Measurements from ENCODE around the gene ITGAL. TPM values are rescaled to one million over a fixed set of nuclear protein-coding genes. Genes with fewer than 3 reads are reported as not detected.

Gene ITGAL
- total RNA-seq, 2 donors from 2014 or later: not detected

- WGBS, 2 experiments (ENCODE audit: insufficient coverage in 1 of 2, insufficient read length in 1 of 2): 19 to 23% methylated on average over 4 to 10 of the region's 10 CpGs
- Mint-ChIP-seq H3K27ac (no peak overlapping the region), H3K27me3 (ENCODE audit: insufficient read depth) (no peaks in the 10 kb centered on the region), H3K4me3 (no peak overlapping the region), H3K9me3 (peaks cover 14% of the 10 kb centered on the region), H3K36me3 (ENCODE audit: low read depth) (peaks cover 13% of the 10 kb centered on the region), H3K4me1 (peaks cover 23% of the 10 kb centered on the region)
- TF ChIP-seq CTCF (conservative IDR thresholded peaks at IDR 0.05): no peak
- H3K4me1 ChIP-seq (ENCODE audit: control insufficient read depth, insufficient read depth, low read length): peaks cover 6% of the 10 kb centered on the region
- H3K27me3 ChIP-seq (ENCODE audit: control insufficient read depth, insufficient read depth, low read length, poor library complexity, severe bottlenecking): no peaks in the 10 kb centered on the region
- peak; percentile 82 for DNase-seq
- no peaks in the 10 kb centered on the region for H3K36me3 ChIP-seq (ENCODE audit: control insufficient read depth, insufficient read depth, low read length)
- peak overlapping the region; percentile 74 for H3K4me3 ChIP-seq (ENCODE audit: low read length)
- H3K9ac ChIP-seq (ENCODE audit: extremely low read depth, low read length, poor library complexity, severe bottlenecking): peak overlapping the region; percentile 80
- H3K27ac ChIP-seq (ENCODE audit: low read depth, low read length): peak overlapping the region; percentile 71
- H3K9me3 ChIP-seq (ENCODE audit: control insufficient read depth, low read length): peaks cover 25% of the 10 kb centered on the region
Measured at GRCh38 chr16:30541502-30542329, 69.2 kb downstream of the ITGAL start.

- Histone ChIP-seq H3K36me3 (ENCODE audit: control insufficient read depth, insufficient read depth, low read length) (no peaks in the 10 kb centered on the region), H3K27ac (ENCODE audit: low read depth, low read length) (no peak overlapping the region), H3K9me3 (ENCODE audit: control insufficient read depth, low read length) (peaks cover 30% of the 10 kb centered on the region), H3K9ac (ENCODE audit: extremely low read depth, low read length, poor library complexity, severe bottlenecking) (peak overlapping the region; percentile 80), H3K4me3 (ENCODE audit: low read length) (peak overlapping the region; percentile 74), H3K27me3 (ENCODE audit: control insufficient read depth, insufficient read depth, low read length, poor library complexity, severe bottlenecking) (no peaks in the 10 kb centered on the region), H3K4me1 (ENCODE audit: control insufficient read depth, insufficient read depth, low read length) (peaks cover 6% of the 10 kb centered on the region)
- TF ChIP-seq CTCF (conservative IDR thresholded peaks at IDR 0.05): no peak
- peaks cover 5% of the 10 kb centered on the region for H3K36me3 Mint-ChIP-seq (ENCODE audit: low read depth)
- WGBS, 2 experiments (ENCODE audit: insufficient coverage in 1 of 2, insufficient read length in 1 of 2): 82 to 85% methylated on average over 3 to 5 of the region's 5 CpGs
- H3K4me3 Mint-ChIP-seq: no peak overlapping the region
- no peak overlapping the region for H3K27ac Mint-ChIP-seq
- H3K9me3 Mint-ChIP-seq: peaks cover 28% of the 10 kb centered on the region
- DNase-seq: no peak
- peaks cover 21% of the 10 kb centered on the region for H3K4me1 Mint-ChIP-seq
- H3K27me3 Mint-ChIP-seq (ENCODE audit: insufficient read depth): no peaks in the 10 kb centered on the region
Measured at GRCh38 chr16:30543067-30543466, 70.5 kb downstream of the ITGAL start.

GRCh38 chr16:30546115-30546514 is 73.6 kb downstream of the ITGAL start:
- no peak for DNase-seq
- no peak overlapping the region for H3K27ac Mint-ChIP-seq
- WGBS, 2 experiments (ENCODE audit: insufficient coverage in 1 of 2, insufficient read length in 1 of 2): 90 to 92% methylated on average over 8 of the region's 8 CpGs
- H3K9me3 Mint-ChIP-seq: peaks cover 35% of the 10 kb centered on the region
- H3K4me1 Mint-ChIP-seq: peaks cover 19% of the 10 kb centered on the region
- Histone ChIP-seq H3K36me3 (ENCODE audit: control insufficient read depth, insufficient read depth, low read length) (no peaks in the 10 kb centered on the region), H3K27ac (ENCODE audit: low read depth, low read length) (no peak overlapping the region), H3K4me1 (ENCODE audit: control insufficient read depth, insufficient read depth, low read length) (peaks cover 6% of the 10 kb centered on the region), H3K9me3 (ENCODE audit: control insufficient read depth, low read length) (peaks cover 33% of the 10 kb centered on the region), H3K9ac (ENCODE audit: extremely low read depth, low read length, poor library complexity, severe bottlenecking) (no peak overlapping the region), H3K27me3 (ENCODE audit: control insufficient read depth, insufficient read depth, low read length, poor library complexity, severe bottlenecking) (no peaks in the 10 kb centered on the region), H3K4me3 (ENCODE audit: low read length) (peak overlapping the region; percentile 15)
- H3K4me3 Mint-ChIP-seq: no peak overlapping the region
- no peak for TF ChIP-seq CTCF (conservative IDR thresholded peaks at IDR 0.05)
- H3K36me3 Mint-ChIP-seq (ENCODE audit: low read depth): peaks cover 5% of the 10 kb centered on the region
- no peaks in the 10 kb centered on the region for H3K27me3 Mint-ChIP-seq (ENCODE audit: insufficient read depth)
